DMS153 treated with DMSO at 0.1 percent for 48 hours (cell line): ENCODE data around the gene RPL11.
"Not testable (repeated sequence)": the region's sequence is repeated elsewhere in the genome, so short reads cannot be mapped to it uniquely, and the experiment has no call there.

Source experiments
- DNase-seq: peaks from one replicate; lab custom pipeline; 2025; ENCODE audit not compliant: unreplicated experiment; lab: John Stamatoyannopoulos, UW

Gene RPL11

DNA sequence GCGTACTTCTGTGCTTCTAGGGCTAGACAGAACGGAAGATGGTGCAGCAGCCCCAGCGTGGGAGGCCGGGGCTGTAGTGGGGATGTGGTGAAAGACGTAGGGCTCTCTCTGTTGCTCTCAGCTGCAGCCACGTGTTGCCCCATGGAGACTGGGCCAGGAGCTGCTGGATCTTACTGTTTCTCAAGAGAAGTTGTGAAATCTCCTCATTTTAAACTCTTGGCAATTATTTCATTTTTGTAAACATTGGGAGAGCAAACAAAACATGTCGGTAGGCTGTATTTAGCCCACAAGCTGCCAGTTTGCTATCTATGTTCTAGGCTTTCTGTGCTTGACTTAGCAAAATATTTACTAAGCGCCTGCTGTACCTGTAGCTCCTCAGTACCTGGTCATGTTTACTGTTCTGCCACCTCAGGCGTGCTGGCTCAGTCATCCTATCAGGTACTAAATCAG, 35.8 kb downstream of the RPL11 start:
- peak; percentile 16 for DNase-seq

DNA sequence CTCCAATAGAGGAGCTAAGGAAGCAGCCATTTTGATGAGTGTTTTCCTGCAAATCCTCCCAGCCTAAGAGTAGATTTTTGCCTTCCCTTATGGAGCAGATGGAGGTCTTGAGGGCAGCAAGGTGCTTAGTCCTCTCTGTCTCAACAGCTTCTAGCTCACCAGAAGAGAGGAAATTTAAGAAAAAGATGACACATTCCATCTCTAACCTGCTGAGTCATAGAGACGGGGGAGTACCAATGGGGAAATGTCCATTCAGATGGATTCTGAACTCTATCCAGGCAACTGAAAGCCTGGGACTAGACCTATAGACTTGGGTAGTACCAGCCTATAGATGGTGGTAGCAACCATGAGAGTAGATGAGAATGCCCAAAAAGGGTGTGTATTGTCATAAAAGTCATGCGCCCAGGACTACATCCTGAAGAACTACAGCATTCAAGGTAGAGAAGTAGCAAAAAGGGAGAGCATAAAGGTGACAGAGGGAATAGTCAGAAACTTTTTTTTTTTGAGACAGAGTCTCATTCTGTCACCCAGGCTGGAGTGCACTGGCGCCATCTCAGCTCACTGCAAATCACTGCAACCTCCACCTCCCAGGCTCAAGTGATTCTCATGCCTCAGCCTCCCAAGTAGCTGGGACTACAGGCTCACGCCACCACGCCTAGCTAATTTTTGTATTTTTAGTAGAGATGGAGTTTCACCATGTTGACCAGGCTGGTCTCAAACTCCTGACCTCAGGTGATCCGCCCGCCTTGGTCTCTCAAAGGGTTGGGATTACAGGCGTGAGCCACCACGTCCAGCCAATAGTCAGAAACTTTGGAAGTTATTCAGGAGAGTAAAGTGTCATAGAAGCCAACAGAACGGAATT, 41.0 kb downstream of the RPL11 start:
- no peak for DNase-seq

DNA sequence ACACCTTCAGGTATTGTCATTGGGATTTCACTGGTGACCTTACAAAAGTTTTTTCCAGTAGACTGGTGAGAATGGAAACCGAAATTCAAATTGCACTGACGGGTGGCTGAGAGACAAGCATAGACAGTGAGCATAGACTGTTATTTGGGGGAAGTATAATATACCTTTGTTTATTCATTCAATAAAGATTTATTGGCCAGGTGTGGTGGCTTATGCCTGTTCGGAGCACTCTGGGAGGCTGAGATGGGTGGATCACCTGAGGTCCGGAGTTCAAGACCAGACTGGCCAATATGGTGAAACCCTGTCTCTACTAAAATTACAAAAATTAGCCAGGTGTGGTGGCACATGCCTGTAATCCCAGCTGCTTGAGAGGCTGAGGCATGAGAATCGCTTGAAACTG, 41.7 kb downstream of the RPL11 start:
- not testable (repeated sequence) for DNase-seq

DNA sequence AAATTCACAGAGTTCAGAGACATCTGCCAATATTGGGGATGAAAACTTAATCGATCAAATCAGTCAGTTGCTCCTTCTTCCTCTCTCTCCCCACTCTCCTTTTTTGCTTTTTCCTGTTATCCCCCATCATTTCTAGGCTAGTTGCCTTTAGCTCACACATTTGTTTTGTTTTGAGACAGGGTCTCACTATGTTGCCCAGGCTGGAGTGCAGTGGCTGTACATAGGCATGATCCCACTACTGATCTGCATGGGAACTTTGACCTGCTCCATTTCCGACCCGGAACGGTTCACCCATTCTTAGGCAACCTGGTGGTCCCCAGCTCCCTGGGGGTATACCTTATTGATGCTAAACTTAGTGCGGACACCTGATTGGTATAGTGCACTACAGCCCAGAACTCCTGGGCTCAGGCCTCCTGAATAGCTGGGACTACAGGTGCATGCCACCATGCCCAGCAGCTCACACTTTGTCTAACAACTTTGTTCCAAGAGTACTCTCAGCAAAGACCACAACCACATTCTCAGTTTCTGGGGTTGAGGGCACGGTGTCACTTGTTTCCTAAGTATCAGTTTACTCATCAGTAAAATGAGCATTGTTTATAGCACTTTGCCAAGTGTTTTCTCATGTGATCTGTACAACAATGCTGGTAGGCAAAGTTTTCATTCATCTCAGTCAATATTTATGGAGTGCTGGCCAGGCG, 45.0 kb downstream of the RPL11 start:
- no peak for DNase-seq

DNA sequence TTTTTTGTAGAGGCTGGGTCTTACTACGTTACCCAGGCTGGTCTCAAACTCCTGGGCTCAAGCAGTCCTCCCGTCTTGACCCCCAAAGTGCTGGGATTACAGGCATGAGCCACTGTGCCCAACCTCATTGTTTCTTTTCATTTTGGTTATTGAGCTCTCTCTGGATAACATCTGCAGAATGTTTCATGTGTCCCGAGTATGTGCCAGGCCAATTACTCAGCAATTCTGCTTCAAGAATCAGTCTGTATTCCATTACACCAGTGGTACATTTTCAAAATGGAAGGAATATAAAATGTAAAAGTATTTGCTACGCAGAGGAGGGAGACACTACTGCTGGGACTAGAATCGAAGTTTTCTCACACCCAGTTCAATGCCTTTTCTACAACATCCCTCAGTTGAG, 50.0 kb downstream of the RPL11 start:
- DNase-seq, result no peak

DNA sequence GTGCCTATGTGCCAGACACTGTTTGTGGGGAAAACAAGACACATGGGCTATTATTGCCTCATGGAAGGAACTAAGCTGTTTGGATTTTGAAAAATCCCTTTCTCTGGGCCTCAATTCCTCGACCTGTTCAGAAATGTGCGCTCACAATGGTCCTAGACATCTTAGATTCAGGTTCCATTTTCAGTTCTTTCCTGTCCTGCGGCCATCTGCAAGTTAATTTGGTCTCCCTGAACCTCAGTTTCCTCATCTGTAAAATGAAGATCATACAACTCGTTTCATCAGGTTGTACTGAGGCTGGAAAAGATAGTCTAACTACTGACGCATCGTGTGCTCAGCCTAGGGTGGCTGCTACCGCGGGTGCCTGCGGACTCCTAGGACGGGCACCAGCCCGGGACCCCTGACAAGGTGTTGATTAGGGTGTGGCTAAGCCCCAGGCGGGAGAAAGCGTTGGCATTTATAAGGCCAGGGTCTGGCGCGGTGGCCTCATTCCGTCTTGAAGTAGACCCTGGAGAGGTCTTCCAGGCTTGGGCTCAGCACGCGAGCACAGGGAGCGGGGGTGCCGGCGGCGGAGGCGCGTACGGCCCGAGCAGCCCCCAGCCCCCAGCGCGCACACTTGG, 51.2 kb downstream of the RPL11 start:
- peak; percentile 16 for DNase-seq

DNA sequence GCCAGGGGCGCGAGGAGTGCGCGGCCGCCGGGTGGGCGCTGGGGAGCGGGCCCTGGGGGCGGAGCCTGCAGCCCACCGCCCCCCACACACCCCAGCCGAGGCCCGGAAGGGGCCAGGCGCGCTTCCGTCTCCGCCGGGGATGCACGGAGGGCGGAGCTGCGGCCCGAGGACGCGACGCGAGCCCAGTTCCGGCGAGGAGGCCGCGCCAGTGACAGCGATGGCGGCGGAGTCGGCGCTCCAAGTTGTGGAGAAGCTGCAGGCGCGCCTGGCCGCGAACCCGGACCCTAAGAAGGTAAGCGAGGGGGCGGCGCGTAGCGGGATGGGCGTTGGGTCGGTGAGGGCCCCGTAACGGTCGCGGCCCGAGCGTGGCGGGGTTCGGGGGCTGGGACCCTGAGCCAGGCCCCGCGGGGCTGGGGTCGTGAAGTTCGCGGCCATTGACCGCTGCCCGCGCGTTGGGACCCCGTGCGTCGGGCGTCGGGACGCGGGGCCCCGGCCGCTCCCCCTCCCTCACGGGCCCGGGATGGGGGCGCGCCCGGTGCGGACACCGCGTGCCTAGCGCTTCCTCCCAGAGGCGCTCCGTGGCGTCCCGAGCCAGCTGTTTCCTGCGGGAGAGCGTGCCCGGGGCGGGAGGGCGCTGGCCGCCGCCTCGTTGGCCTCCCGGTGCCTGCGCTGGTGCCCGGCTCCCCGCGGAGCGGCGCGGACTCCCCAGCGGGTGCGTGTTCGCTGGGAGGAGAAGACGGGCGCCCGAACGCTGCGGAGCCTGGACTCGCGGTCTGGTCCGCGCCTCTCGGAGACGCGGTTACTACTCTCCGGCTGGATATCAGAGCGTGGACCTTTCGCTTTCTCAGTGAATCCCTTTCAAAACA, 51.9 kb downstream of the RPL11 start, which contains the start of gene ELOA:
ELOA (plus strand) TSS at position 185 of the 866 bp plus-strand sequence; CDS start at position 218, 33 bp downstream.
- peak; percentile 30 for DNase-seq

DNA sequence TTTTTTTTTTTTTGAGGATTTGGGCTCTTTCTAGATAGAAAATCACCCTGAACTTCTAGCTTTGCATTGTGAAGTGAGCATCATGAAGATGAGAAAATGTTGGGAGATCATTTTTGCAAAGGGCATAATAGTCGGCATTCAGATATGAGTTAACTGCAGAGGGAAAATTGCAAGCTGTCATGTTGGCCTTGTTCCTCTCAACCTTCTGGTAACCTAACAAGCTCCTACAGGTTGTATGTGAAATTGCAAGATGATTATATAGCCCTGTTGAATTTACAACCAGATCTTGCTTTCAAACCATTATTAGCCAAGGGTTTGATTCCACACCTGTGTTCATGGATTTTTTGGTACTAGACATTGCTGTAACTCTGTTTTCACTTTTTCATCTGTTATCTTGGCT, 53.9 kb downstream of the RPL11 start:
- DNase-seq, result no peak
